Activated CD8-positive, alpha-beta T cell treated with anti-CD3 and anti-CD28 coated beads, Interleukin-2, amount 10 ng/mL, durations not matched to agents 7 days and 5 days (primary cell): ENCODE data around the gene MAPKAP1. TPM values are rescaled to one million over a fixed set of nuclear protein-coding genes. Genes with fewer than 3 reads are reported as not detected.

Experiments used
- ATAC-seq: fragments of 150-1000 bp; cut with Tn5 transposase; one replicate; pipeline ENCODE4 v1.10.0; 2021; ENCODE audit warnings: moderate library complexity
- CTCF ChIA-PET: fragments of 350-600 bp; sonication (Branson Sonifier 250); formaldehyde crosslinking; loops from one replicate; lab custom pipeline; 2021; ENCODE audit warnings: antibody characterized with exemption; lab: Charles Lee
- POLR2A ChIA-PET: fragments of 350-600 bp; sonication (Branson Sonifier 250); formaldehyde crosslinking; loops from one replicate; lab custom pipeline; 2021; ENCODE audit warnings: antibody characterized with exemption; lab: Charles Lee
- DNase-seq: peaks from one replicate; pipeline ENCODE4 v3.0.0-alpha.2; 2020
- H3K27ac Mint-ChIP-seq: one replicate; pipeline ENCODE4 v1.8.0; 2021; ENCODE audit warnings: mild to moderate bottlenecking, mixed read lengths
- H3K27me3 Mint-ChIP-seq: one replicate; pipeline ENCODE4 v1.8.0; 2021; ENCODE audit warnings: low read depth, mixed read lengths
- H3K36me3 Mint-ChIP-seq: one replicate; pipeline ENCODE4 v1.8.0; 2021; ENCODE audit warnings: low read depth, mixed read lengths
- H3K4me1 Mint-ChIP-seq: one replicate; pipeline ENCODE4 v1.8.0; 2021; ENCODE audit warnings: low read depth, mixed read lengths
- H3K4me3 Mint-ChIP-seq: one replicate; pipeline ENCODE4 v1.8.0; 2021; ENCODE audit warnings: mild to moderate bottlenecking, mixed read lengths
- H3K9me3 Mint-ChIP-seq: one replicate; pipeline ENCODE4 v1.8.0; 2022; ENCODE audit warnings: mixed read lengths; ENCODE audit not compliant: insufficient read depth
- total RNA-seq, 2 experiments: library from RNA; stranded (reverse); gene quantifications; one replicate each; pipeline ENCODE4 v1.2.3, GENCODE V29; 2021

The MAPKAP1 gene
- total RNA-seq, 2 experiments from 2014 or later = 60.4 to 63.9 TPM

DNA sequence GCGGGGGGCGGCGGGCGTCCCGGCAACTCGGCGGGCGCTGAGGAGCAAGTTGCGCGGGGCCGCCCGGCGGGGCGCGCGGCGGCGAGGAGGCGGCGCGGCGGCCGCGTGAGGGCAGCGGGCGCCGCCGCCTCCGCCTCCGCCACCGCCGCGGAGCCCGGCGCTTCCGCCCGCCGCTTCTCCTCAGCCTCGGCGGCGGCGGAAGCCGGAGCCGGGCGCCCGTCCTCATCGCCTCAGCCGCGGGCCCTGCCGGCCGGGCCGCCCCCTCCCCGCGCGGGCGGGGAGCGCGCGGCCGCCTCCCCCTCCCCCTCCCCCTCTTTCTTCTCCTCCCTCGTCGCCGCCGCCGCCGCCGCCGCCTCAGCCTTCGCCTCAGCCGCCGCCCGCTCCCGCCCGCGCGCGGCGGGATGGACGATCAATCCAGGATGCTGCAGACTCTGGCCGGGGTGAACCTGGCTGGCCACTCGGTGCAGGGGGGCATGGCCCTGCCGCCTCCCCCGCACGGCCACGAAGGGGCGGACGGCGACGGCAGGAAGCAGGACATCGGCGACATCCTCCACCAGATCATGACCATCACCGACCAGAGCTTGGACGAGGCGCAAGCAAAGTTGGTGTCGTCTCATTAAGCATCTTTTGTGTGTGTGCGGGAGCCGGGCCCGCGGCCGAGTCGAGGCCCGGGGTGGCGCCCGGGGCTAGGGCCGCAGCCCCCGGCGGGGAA is 40.2 kb upstream of the MAPKAP1 start, which contains the start of gene PBX3:
TSS of gene PBX3 (plus strand) at position 321 of the 712 bp plus-strand sequence.
- POLR2A ChIA-PET = interaction anchor here (1.2 to 1.8 kb wide), 2 partner anchors 40 to 83 kb away, joined by 4 read pairs; partner anchors contain the start of gene MAPKAP1
- peaks cover 35% of the 10 kb centered on the region for H3K4me1 Mint-ChIP-seq
- ATAC-seq (peak; percentile 7), DNase-seq (peak; percentile 55)
- CTCF ChIA-PET = no interaction called here
- peaks cover 26% of the 10 kb centered on the region for H3K27me3 Mint-ChIP-seq
- peaks cover 20% of the 10 kb centered on the region for H3K36me3 Mint-ChIP-seq
- no peaks in the 10 kb centered on the region for H3K9me3 Mint-ChIP-seq
- peak within 1 kb of the TSS; percentile 92 for H3K27ac Mint-ChIP-seq
- peak within 1 kb of the TSS; percentile 89 for H3K4me3 Mint-ChIP-seq

DNA sequence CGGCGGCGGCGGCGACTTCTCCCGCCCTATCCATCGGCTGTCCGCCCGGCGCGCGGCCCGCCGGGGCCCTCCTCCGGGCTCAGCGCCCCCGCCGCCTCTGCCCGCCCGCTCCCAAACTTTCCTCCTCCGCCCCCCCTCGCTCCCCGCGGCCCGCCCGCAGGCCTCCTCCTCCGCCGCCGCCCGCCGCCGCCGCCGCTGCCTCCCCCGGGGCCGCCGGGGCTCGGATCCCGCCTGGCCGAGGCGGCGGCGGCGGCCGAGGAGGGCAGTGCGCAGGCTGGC is 39.7 kb upstream of the MAPKAP1 start:
- DNase-seq (no peak), ATAC-seq (peak; percentile 7)
- ChIA-PET CTCF (no interaction called here), POLR2A (interaction anchor here (1.3 to 2.5 kb wide), 2 partner anchors 40 to 506 kb away, joined by 3 to 9 read pairs; partner anchors contain the start of genes HSPA5 and MAPKAP1)
- H3K9me3 Mint-ChIP-seq = no peaks in the 10 kb centered on the region
- peaks cover 32% of the 10 kb centered on the region for H3K4me1 Mint-ChIP-seq
- peaks cover 26% of the 10 kb centered on the region for H3K27me3 Mint-ChIP-seq
- peak overlapping the region; percentile 89 for H3K4me3 Mint-ChIP-seq
- H3K27ac Mint-ChIP-seq = no peak overlapping the region
- H3K36me3 Mint-ChIP-seq = peaks cover 17% of the 10 kb centered on the region

DNA sequence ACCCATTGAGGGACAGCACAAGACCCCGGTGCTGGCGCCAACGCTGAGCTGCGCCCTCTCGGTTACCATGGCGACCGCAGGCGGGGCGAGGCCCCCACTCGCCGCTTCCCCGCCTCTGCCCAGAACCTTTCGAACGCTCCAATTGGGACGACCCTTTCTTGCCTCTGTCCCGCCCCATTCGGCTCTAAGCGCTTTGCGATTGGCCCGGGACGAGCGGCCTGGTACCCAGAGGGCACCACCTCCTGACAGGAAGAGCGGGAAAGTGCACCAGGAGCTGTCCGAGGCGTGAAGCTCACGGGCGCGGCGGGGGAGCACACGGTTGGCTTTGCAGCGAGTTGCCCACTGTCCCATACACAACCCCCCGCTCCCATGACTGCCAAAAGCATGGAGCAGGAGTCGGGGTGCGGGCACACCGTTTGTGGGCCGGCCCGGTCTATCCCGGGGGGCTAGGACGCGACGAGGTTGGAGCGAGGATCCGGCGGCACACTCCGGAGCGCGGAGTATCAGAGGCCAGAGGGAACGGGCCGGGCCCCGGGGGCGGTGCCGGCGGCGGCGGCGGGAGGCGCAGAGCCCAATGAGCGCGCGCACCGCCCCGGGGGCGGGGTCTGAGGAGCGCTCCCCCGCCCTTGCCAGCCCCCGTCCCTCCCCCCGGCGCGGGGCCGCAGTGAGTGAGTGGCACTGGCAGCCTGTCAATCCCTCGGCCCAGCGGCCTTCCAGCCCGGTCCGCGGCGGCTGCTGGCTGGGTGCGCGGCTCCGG is 39.2 kb upstream of the MAPKAP1 start:
- Mint-ChIP-seq H3K27me3 (peaks cover 26% of the 10 kb centered on the region), H3K36me3 (peaks cover 16% of the 10 kb centered on the region), H3K4me3 (peak overlapping the region; percentile 89), H3K27ac (peak overlapping the region; percentile 92), H3K9me3 (no peaks in the 10 kb centered on the region), H3K4me1 (peaks cover 32% of the 10 kb centered on the region)
- DNase-seq = peak; percentile 94
- ATAC-seq = peak; percentile 86
- CTCF ChIA-PET = interaction anchor here (0.9 to 1.4 kb wide), 2 partner anchors 10 to 166 kb away, joined by 3 to 5 read pairs; no protein-coding TSS in a partner anchor
- POLR2A ChIA-PET = interaction anchor here (0.6 to 2.5 kb wide), 4 partner anchors 15 to 505 kb away, joined by 3 to 9 read pairs (median 4); partner anchors contain the start of genes HSPA5 and MAPKAP1

DNA sequence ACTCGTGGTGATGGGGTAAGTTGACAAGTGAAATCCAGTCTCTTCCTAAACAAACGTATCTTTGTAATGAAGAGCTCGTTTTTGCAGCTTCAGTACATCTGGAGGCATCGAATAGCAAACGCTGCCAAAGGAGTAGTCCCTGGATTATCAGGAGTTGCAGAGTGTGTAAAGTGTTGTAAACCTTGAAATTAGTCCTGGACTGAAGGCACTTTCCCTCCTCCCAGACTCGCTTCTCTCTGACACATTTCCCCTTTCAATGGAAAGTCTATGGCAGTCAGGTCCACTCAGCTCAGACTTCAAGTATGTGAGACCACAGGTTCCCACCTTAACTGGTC is 38.6 kb upstream of the MAPKAP1 start:
- DNase-seq (no peak), ATAC-seq (no peak)
- no peaks in the 10 kb centered on the region for H3K9me3 Mint-ChIP-seq
- CTCF ChIA-PET = interaction anchor here (0.5 to 1.4 kb wide), 4 partner anchors 10 to 234 kb away, joined by 3 to 5 read pairs (median 4); no protein-coding TSS in a partner anchor
- peaks cover 13% of the 10 kb centered on the region for H3K36me3 Mint-ChIP-seq
- POLR2A ChIA-PET = interaction anchor here (0.6 to 2.5 kb wide), 4 partner anchors 15 to 505 kb away, joined by 3 to 9 read pairs (median 4); partner anchors contain the start of genes HSPA5 and MAPKAP1
- peak overlapping the region; percentile 89 for H3K4me3 Mint-ChIP-seq
- H3K27ac Mint-ChIP-seq = peak overlapping the region; percentile 92
- peaks cover 30% of the 10 kb centered on the region for H3K4me1 Mint-ChIP-seq
- H3K27me3 Mint-ChIP-seq = peaks cover 26% of the 10 kb centered on the region

DNA sequence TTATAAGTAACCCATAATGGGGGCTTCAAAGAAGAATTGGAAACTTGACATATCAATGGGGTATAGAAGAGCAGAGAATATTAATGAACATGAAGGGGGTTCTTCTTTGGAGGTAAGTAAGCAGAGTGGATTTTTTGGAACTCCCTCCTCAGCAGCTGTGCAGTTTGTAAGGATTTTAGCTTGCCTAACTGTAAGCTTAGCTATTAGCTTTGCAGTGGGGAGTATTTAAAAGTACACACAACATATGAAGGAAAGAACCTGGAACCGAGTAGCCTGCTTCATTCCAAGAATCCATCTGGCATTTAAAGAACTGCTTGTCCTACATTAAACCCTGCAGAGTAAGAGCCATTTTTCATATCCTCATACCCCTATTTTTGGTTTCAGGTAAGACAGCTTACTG is 38.0 kb upstream of the MAPKAP1 start:
- ChIA-PET CTCF (interaction anchor here (0.6 to 1.4 kb wide), 2 partner anchors 11 to 51 kb away, joined by 4 to 5 read pairs; no protein-coding TSS in a partner anchor), POLR2A (interaction anchor here (2.5 kb wide), 1 partner anchor 38 kb away, joined by 9 read pairs; the partner anchor contains the start of gene MAPKAP1)
- Mint-ChIP-seq H3K27ac (no peak overlapping the region), H3K4me3 (peak overlapping the region; percentile 89), H3K4me1 (peaks cover 25% of the 10 kb centered on the region), H3K9me3 (no peaks in the 10 kb centered on the region), H3K36me3 (peaks cover 8% of the 10 kb centered on the region), H3K27me3 (peaks cover 26% of the 10 kb centered on the region)
- DNase-seq (no peak), ATAC-seq (no peak)

DNA sequence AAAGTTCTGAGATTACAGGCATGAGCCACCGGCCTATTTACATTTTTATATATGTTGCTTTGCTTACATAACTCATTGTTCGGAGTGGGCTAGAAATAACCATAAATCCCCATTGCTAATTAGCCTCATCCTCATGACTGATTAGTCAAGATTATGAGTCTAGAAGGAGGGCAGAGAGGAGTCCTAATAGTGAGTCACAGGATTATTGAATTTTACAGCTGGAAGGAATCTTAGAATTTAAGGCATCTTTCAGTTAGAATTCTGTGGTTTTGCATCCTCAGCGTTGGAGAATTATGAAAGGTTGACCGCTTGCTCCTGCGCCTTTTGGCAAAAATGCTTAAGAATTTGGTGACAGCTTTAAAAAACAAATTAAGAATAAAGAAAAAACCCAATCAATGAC is 37.6 kb upstream of the MAPKAP1 start:
- ChIA-PET POLR2A (interaction anchor here (2.5 kb wide), 1 partner anchor 38 kb away, joined by 9 read pairs; the partner anchor contains the start of gene MAPKAP1), CTCF (interaction anchor here (1.4 kb wide), 1 partner anchor 11 kb away, joined by 5 read pairs; no protein-coding TSS in a partner anchor)
- Mint-ChIP-seq H3K27me3 (peaks cover 28% of the 10 kb centered on the region), H3K4me1 (peaks cover 25% of the 10 kb centered on the region), H3K9me3 (no peaks in the 10 kb centered on the region), H3K36me3 (peaks cover 8% of the 10 kb centered on the region), H3K27ac (no peak overlapping the region), H3K4me3 (no peak overlapping the region)
- ATAC-seq (no peak), DNase-seq (no peak)

DNA sequence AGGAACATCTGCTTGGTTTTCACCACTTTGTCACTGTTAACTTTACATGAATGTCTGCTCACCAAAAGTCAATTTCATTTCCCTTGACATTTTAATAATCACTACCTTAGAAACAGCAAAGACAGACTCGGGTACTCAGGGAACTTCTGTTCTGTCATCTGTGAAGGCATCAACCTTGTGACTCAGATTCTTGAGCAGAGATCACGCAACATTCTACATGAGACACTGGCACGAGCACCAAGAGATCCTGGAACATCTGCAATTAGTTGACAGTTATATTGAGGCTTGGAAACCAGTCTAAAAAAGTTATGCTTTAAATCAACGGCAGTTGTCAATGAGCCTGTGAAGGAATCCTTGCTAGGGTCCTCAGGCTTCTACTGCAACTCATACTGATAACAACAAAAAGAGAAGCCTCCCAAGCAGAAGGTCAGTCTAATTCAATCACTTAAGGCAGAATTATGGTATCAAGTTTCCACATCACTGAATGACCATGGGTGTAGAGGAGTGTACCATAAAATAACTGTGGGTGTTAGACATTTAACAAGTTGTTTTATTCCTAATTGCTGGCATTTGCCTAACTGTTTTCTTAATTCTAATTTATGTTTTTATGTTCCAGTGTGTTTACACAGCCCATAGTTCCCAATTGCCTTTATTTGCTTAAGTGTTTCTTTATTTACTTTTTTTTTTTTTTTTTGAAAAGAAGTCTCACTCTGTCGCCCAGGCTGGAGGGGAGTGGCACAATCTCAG is 36.8 kb upstream of the MAPKAP1 start:
- DNase-seq (no peak), ATAC-seq (no peak)
- H3K27me3 Mint-ChIP-seq = peaks cover 29% of the 10 kb centered on the region
- CTCF ChIA-PET = no interaction called here
- H3K9me3 Mint-ChIP-seq = no peaks in the 10 kb centered on the region
- H3K4me3 Mint-ChIP-seq = no peak overlapping the region
- H3K27ac Mint-ChIP-seq = no peak overlapping the region
- H3K36me3 Mint-ChIP-seq = peaks cover 4% of the 10 kb centered on the region
- POLR2A ChIA-PET = no interaction called here
- H3K4me1 Mint-ChIP-seq = peaks cover 17% of the 10 kb centered on the region

DNA sequence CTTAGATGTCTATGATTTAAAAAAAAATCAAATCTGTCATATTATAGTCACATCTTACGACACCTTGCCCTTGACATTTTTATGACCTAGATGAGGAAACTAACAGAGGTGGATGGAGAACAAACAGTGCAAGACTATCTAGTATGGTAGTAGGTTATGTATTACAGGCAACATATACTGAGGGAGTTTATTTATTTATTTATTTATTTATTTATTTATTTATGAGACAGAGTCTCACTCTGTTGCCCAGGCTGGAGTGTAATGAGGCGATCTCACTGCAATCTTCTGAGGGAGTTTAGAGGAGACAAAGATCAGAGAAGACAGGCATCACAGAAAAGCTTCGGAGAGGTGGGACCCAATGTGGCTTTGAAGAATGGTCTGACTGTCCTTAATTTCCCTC is 35.6 kb upstream of the MAPKAP1 start:
- CTCF ChIA-PET = no interaction called here
- ATAC-seq = no peak
- POLR2A ChIA-PET = no interaction called here
- no peak for DNase-seq
- Mint-ChIP-seq H3K27me3 (peaks cover 32% of the 10 kb centered on the region), H3K4me3 (no peak overlapping the region), H3K36me3 (no peaks in the 10 kb centered on the region), H3K9me3 (no peaks in the 10 kb centered on the region), H3K27ac (no peak overlapping the region), H3K4me1 (peaks cover 11% of the 10 kb centered on the region)

DNA sequence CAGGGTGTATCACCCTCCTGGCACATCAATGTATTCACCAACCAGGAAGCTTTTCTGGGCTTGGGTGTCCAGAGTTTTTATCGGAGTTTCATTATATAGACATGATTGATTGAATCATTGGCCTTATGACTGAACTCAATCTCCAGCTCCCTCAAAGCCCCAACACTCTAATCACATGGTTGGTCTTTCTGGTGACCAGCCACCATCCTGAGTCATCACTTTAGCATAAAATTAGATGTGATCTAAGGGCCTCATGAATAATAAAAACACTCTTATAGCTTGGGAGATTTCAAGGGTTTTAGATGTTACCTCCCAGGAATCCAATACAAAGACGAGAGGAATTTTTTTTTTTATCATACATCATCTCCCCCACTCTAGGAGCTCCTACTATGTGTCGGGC is 32.4 kb upstream of the MAPKAP1 start:
- Mint-ChIP-seq H3K27ac (no peak overlapping the region), H3K36me3 (no peaks in the 10 kb centered on the region), H3K27me3 (peaks cover 18% of the 10 kb centered on the region), H3K4me3 (no peak overlapping the region), H3K4me1 (no peaks in the 10 kb centered on the region), H3K9me3 (no peaks in the 10 kb centered on the region)
- ATAC-seq = no peak
- ChIA-PET CTCF (interaction anchor here (1.2 kb wide), 1 partner anchor 181 kb away, joined by 5 read pairs; no protein-coding TSS in a partner anchor), POLR2A (interaction anchor here (0.6 kb wide), 1 partner anchor 968 kb away, joined by 4 read pairs; no protein-coding TSS in a partner anchor)
- DNase-seq = no peak

DNA sequence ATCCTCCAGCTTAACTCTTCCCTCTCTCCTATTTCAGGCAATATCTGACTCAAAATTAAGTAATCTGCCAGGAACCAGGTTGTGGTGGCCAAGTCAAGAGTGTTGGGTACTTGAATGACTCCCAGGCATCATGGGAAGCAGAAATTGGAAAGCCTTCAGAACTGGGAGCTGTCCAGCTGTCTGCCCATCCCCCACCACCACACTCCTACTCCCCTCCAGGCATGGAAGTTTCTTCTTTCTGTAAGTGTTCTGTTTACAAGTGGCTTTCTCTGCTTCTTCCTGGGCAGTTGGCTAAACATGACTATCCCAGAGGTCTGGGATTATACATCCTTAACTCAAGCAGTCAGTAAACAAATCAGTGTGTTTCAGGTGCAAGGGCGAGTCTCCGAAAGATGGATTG is 25.6 kb upstream of the MAPKAP1 start:
- POLR2A ChIA-PET = no interaction called here
- H3K9me3 Mint-ChIP-seq = no peaks in the 10 kb centered on the region
- H3K27me3 Mint-ChIP-seq = peaks cover 18% of the 10 kb centered on the region
- ATAC-seq = no peak
- no peaks in the 10 kb centered on the region for H3K4me1 Mint-ChIP-seq
- H3K4me3 Mint-ChIP-seq = no peak overlapping the region
- CTCF ChIA-PET = no interaction called here
- no peak overlapping the region for H3K27ac Mint-ChIP-seq
- no peak for DNase-seq
- H3K36me3 Mint-ChIP-seq = no peaks in the 10 kb centered on the region

DNA sequence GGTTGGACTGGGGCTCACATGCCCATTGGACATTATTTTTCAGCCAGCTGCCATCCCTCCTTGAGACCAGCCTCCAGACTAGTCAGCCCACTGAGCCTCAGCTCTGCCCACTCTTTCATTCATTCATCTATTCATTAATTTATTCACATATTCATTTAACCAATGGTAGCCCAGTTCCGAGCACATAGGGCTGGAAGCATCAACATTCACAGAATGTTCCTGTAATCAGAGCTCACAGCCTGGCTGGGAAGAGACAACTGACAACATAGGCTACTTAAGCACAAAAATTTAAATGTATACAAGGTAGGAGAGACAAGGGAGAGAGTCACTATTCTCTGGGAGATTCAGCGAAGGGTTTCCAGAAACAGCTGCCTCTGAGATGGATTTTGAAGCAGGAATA is 23.2 kb upstream of the MAPKAP1 start:
- no peak for ATAC-seq
- Mint-ChIP-seq H3K27me3 (peaks cover 21% of the 10 kb centered on the region), H3K4me3 (no peak overlapping the region), H3K27ac (no peak overlapping the region), H3K9me3 (no peaks in the 10 kb centered on the region), H3K36me3 (no peaks in the 10 kb centered on the region), H3K4me1 (no peaks in the 10 kb centered on the region)
- no peak for DNase-seq
- ChIA-PET POLR2A (interaction anchor here (0.9 kb wide), 1 partner anchor 16 kb away, joined by 4 read pairs; no protein-coding TSS in a partner anchor), CTCF (no interaction called here)
